ENCODE results near the gene SMIM43. TPM values are rescaled to one million over a fixed set of nuclear protein-coding genes. Genes with fewer than 3 reads are reported as not detected.

SMIM43 gene
- total and polyA plus RNA-seq, 2 donors (not counting 1 experiment from before 2014, with no cell fraction given) = 0.83 to 2.5 TPM

GRCh38 chr4:121785479-121785878 is 20.5 kb upstream of the SMIM43 start:
- no peaks in the 10 kb centered on the region for H3K79me2 ChIP-seq (ENCODE audit: control insufficient read depth, insufficient read depth, low read length)
- DNase-seq (ENCODE audit: low read depth in 2 of 2) = peak; percentile 39 to 55
- H2AFZ ChIP-seq (ENCODE audit: low read length) = no peak overlapping the region
- H3K9me3 ChIP-seq (ENCODE audit: control insufficient read depth, insufficient read depth, low read depth, low read length) = no peaks in the 10 kb centered on the region
- no peaks in the 10 kb centered on the region for H4K20me1 ChIP-seq (ENCODE audit: control insufficient read depth, extremely low read depth, insufficient read depth, low read length)
- TF ChIP-seq CTCF (conservative IDR thresholded peaks at IDR 0.05 in 1 of 2, IDR thresholded peaks at IDR 0.05 in 1 of 2; ENCODE audit: low read depth in 1 of 2, low read length in 2 of 2) = no peak
- no peak for TF ChIP-seq EZH2 (IDR thresholded peaks at IDR 0.05; ENCODE audit: low read length, missing control alignments)
- peak overlapping the region; percentile 94 for H3K27ac ChIP-seq (ENCODE audit: insufficient read depth, low read length)
- H3K27me3 ChIP-seq (ENCODE audit: control insufficient read depth, insufficient read depth, low read length) = no peaks in the 10 kb centered on the region
- no peaks in the 10 kb centered on the region for H3K36me3 ChIP-seq (ENCODE audit: control insufficient read depth, insufficient read depth, low read length)
- H3K4me1 ChIP-seq (ENCODE audit: control insufficient read depth, extremely low read depth, insufficient read depth, low read length) = peaks cover 14% of the 10 kb centered on the region
- no peak overlapping the region for H3K4me3 ChIP-seq (replicated peaks in 1 of 4; ENCODE audit: control extremely low read depth in 1 of 4, insufficient read depth in 1 of 4, low read depth in 3 of 4, low read length in 4 of 4)
- H3K4me2 ChIP-seq (ENCODE audit: extremely low read depth, insufficient read depth, low read length) = peak overlapping the region; percentile 70
- H3K9ac ChIP-seq (ENCODE audit: insufficient read depth, low read length) = peak overlapping the region; percentile 33

- Histone ChIP-seq H3K4me2 (ENCODE audit: extremely low read depth, insufficient read depth, low read length) (peak overlapping the region; percentile 70), H3K9ac (ENCODE audit: insufficient read depth, low read length) (peak overlapping the region; percentile 33), H3K4me3 (replicated peaks in 1 of 4; ENCODE audit: control extremely low read depth in 1 of 4, insufficient read depth in 1 of 4, low read depth in 3 of 4, low read length in 4 of 4) (no peak overlapping the region), H3K27ac (ENCODE audit: insufficient read depth, low read length) (peak overlapping the region; percentile 94), H3K79me2 (ENCODE audit: control insufficient read depth, insufficient read depth, low read length) (no peaks in the 10 kb centered on the region), H4K20me1 (ENCODE audit: control insufficient read depth, extremely low read depth, insufficient read depth, low read length) (no peaks in the 10 kb centered on the region), H3K36me3 (ENCODE audit: control insufficient read depth, insufficient read depth, low read length) (no peaks in the 10 kb centered on the region), H3K27me3 (ENCODE audit: control insufficient read depth, insufficient read depth, low read length) (no peaks in the 10 kb centered on the region), H2AFZ (ENCODE audit: low read length) (no peak overlapping the region), H3K9me3 (ENCODE audit: control insufficient read depth, insufficient read depth, low read depth, low read length) (no peaks in the 10 kb centered on the region), H3K4me1 (ENCODE audit: control insufficient read depth, extremely low read depth, insufficient read depth, low read length) (peaks cover 14% of the 10 kb centered on the region)
- no peak for TF ChIP-seq EZH2 (IDR thresholded peaks at IDR 0.05; ENCODE audit: low read length, missing control alignments)
- TF ChIP-seq CTCF (conservative IDR thresholded peaks at IDR 0.05 in 1 of 2, IDR thresholded peaks at IDR 0.05 in 1 of 2; ENCODE audit: low read depth in 1 of 2, low read length in 2 of 2) = no peak
- peak; percentile 89 to 98 for DNase-seq (ENCODE audit: low read depth in 2 of 2)
Observed at GRCh38 chr4:121784975-121785374, 20.0 kb upstream of the SMIM43 start.

- TF ChIP-seq EZH2 (IDR thresholded peaks at IDR 0.05; ENCODE audit: low read length, missing control alignments) (no peak), CTCF (conservative IDR thresholded peaks at IDR 0.05 in 1 of 2, IDR thresholded peaks at IDR 0.05 in 1 of 2; ENCODE audit: low read depth in 1 of 2, low read length in 2 of 2) (no peak)
- peak overlapping the region; percentile 94 for H3K27ac ChIP-seq (ENCODE audit: insufficient read depth, low read length)
- H2AFZ ChIP-seq (ENCODE audit: low read length) = no peak overlapping the region
- no peaks in the 10 kb centered on the region for H3K9me3 ChIP-seq (ENCODE audit: control insufficient read depth, insufficient read depth, low read depth, low read length)
- H3K9ac ChIP-seq (ENCODE audit: insufficient read depth, low read length) = no peak overlapping the region
- no peaks in the 10 kb centered on the region for H3K36me3 ChIP-seq (ENCODE audit: control insufficient read depth, insufficient read depth, low read length)
- H4K20me1 ChIP-seq (ENCODE audit: control insufficient read depth, extremely low read depth, insufficient read depth, low read length) = no peaks in the 10 kb centered on the region
- H3K79me2 ChIP-seq (ENCODE audit: control insufficient read depth, insufficient read depth, low read length) = no peaks in the 10 kb centered on the region
- H3K4me2 ChIP-seq (ENCODE audit: extremely low read depth, insufficient read depth, low read length) = peak overlapping the region; percentile 2
- peak in 1 of 2 donors; percentile 49 for DNase-seq (ENCODE audit: low read depth in 2 of 2)
- peaks cover 14% of the 10 kb centered on the region for H3K4me1 ChIP-seq (ENCODE audit: control insufficient read depth, extremely low read depth, insufficient read depth, low read length)
- no peaks in the 10 kb centered on the region for H3K27me3 ChIP-seq (ENCODE audit: control insufficient read depth, insufficient read depth, low read length)
- no peak overlapping the region for H3K4me3 ChIP-seq (replicated peaks in 1 of 4; ENCODE audit: control extremely low read depth in 1 of 4, insufficient read depth in 1 of 4, low read depth in 3 of 4, low read length in 4 of 4)
Observed at GRCh38 chr4:121784401-121784800, 19.4 kb upstream of the SMIM43 start.

Measured in fibroblast of lung (primary cell).